HCEC 1CT (cell line): Measurements from ENCODE around the gene TRAPPC12.
"Not testable (repeated sequence)": the region's sequence is repeated elsewhere in the genome, so short reads cannot be mapped to it uniquely, and the experiment has no call there.

ENCODE experiments used
- DNase-seq: peaks from one replicate; pipeline ENCODE4 v3.0.0-alpha.2; 2017

Gene TRAPPC12

DNA sequence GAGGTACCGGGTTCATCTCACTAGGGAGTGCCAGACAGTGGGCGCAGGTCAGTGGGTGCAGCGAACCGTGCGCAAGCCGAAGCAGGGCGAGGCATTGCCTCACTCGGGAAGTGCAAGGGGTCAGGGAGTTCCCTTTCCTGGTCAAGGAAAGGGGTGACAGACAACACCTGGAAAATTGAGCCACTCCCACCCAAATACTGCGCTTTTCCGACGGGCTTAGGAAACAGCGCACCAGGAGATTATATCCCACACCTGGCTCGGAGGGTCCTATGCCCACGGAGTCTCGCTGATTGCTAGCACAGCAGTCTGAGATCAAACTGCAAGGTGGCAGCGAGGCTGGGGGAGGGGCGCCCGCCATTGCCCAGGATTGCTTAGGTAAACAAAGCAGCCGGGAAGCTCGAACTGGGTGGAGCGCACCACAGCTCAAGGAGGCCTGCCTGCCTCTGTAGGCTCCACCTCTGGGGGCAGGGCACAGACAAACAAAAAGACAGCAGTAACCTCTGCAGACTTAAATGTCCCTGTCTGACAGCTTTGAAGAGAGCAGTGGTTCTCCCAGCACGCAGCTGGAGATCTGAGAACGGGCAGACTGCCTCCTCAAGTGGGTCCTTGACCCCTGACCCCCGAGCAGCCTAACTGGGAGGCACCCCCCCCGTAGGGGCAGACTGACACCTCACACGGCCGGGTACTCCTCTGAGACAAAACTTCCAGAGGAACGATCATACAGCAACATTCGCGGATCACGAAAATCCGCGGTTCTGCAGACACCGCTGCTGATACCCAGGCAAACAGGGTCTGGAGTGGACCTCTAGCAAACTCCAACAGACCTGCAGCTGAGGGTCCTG, 9.9 kb upstream of the TRAPPC12 start:
- DNase-seq, result not testable (repeated sequence)

DNA sequence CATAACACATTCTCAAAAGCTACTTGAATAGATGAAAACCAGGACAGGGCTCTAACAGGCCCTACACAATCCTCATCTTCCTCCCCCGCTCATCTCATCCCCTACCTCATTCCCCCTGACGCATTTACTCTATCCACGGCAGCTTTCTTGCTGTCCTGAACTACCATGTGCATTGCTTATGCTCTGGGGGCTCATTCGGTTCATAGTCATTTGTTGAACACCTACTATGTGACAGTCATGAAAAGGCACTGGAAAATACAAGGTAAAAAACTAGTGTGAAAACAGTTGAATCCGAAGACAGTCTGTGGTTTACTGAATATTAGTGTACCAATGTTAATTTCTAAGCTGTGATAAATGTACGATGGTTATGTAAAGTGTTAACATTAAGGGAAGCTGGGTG, 2.7 kb upstream of the TRAPPC12 start:
- DNase-seq, result no peak

DNA sequence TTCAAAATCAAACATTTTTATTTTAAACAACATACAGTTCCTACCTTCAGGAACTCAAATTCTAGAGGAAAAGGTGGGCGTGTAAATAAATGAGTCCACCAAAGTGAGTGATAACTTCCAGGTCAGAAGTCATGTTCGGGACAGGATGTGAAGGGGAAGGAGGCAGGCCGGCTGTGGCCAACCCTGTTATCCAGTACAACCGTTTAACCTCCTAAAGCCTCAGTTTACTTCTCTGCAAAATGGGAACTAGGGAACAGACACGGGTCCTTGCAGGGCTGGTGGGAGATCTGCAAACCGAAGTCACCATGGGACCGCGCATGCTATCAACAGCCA, 2.2 kb upstream of the TRAPPC12 start:
- DNase-seq, result peak; percentile 57

DNA sequence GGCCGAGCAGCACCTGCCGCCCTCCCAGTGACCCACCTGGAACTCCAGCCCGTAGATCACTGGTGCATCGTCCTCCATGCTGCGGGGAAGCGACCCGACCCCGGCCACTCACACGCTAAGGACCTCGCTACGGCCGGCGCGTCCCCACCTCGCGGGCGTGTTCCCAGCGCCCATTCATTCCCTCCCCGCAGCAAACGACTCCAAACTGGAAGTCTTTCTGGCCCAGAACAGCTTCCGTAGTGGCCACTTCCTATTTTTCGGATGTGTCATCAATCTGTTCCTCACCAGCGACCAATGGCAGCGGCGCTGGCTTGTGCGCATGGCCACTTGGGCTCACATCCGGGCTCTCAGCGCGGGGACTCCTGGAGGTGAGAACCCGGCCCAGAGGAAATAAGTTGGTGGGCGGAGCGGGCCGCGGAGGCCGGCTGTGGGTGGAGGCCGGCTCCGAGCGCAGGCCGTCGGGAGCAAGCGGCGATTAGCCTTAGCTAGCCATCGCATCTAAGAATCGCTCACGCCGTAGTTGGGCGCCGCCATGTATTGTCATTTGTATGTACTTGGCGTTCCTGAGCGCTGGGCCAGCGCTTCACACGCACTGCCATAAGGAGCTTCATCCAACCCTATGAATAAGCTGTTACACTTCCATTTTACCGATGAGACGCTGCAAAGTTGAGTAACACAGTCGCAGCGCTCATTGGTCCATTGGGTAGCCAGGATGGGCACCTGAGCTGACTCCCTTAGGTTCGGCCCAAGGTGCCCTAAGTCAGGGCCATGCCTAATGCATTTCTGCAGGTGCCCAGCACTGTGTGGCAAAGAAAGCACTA, 1.7 kb upstream of the TRAPPC12 start, which contains the start of gene EIPR1:
TSS of gene EIPR1 (minus strand) at position 207 of the 821 bp plus-strand sequence. CDS start at position 78, 129 bp downstream.
- DNase-seq, result peak; percentile 99

DNA sequence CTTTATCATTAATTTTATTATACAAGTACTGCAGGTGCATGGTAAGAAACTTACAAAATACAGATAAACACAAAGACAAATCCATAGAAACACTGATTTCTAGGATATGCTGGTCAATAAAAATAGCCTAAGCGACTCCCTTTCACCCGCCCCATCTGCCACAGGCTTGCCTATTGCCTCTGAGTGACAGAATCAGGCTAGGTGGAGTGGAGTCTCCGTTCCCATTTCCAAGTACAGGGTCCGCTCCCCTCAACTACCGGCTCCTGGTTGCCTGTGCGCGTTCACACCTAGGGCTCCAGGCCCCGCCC, 201 bp upstream of the TRAPPC12 start:
- DNase-seq, result no peak

DNA sequence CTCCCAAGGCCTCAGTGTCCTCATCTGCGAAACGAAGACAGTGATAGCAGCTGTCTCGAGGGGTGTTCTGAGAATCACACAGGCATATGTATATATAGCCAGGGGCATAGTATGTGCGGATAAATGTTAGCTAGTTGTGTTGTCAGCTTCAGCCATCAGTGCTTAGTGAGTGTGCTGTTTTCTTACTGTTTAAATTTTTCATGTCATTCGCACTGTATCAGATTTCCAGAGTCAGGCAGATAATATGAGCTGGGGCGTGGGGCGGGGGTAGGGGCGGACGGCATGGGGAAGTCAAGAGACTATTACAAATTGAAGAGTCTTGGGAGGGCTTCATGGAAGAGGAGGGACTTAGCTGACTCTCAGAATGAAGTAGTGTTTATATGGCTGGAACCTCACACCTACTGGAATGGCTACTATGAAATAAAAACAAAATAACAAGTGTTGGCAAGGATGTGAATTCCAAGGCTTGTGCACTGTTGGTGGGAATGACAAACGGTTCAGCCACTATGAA, 7.0 kb downstream of the TRAPPC12 start:
- no peak for DNase-seq

DNA sequence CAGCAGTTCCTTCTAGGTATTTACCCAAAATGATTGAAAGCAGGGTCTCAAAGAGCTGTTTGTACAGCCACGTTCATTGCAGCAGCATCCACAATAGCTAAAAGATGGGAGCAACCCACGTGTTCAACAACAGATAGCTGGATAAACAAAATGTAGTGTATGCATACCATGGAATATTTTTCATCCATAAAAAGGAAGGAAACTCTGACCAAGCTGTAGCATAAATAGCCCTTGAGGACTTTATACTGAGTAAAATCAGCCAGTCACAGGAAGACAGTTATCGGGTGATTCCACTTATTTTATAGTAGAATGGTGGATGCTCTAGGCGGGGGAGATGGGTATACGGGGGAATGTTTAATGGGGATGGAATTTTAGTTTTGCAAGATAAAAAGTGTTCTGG, 7.5 kb downstream of the TRAPPC12 start:
- DNase-seq, result no peak

DNA sequence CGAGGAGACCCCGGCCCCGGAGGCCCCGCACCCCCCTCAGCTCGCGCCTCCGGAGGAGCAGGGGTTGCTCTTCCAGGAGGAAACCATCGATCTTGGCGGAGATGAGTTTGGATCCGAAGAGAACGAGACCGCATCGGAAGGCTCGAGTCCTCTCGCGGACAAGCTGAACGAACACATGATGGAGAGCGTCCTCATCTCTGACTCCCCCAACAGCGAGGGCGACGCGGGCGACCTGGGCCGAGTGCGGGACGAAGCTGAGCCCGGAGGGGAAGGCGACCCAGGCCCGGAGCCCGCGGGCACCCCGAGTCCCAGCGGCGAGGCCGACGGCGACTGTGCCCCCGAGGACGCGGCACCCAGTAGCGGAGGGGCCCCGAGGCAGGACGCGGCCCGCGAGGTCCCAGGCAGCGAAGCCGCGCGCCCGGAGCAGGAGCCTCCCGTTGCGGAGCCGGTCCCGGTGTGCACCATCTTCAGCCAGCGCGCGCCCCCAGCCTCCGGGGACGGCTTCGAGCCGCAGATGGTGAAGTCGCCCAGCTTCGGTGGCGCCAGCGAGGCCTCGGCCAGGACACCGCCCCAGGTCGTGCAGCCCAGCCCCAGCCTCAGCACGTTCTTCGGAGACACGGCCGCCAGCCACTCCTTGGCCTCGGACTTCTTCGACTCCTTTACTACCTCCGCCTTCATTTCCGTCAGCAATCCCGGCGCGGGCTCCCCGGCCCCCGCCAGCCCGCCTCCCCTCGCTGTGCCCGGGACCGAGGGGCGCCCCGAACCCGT, 8.3 kb downstream of the TRAPPC12 start:
- DNase-seq, result no peak

DNA sequence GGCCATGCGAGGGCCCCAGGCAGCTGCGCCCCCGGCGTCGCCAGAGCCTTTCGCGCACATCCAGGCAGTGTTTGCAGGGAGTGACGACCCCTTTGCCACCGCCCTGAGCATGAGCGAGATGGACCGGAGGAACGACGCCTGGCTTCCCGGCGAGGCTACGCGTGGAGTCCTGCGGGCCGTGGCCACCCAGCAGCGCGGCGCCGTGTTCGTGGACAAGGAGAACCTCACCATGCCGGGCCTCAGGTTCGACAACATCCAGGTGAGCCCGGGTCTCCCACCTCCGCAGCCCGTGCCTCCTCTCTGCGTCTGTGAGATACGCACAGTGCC, 8.9 kb downstream of the TRAPPC12 start:
- DNase-seq, result no peak

DNA sequence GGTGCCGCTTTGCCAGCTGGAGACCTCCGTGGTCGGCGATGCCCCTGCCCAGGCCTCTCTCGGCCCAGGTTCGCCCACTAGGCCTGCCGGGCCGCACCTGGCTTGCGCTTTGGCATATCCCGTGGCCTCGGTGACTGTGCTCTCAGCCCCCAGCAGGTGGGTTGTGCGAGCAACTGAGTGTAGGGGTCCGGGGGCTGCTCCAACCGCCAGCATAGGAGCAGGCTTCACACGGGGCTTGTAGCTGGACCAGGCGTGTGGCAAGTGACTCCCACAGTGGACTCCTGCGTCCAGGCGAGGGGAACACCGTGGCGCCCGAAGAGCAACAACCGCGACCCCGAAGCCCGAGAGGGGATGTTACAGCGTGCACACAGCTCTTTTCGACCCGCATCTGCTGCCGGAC, 9.7 kb downstream of the TRAPPC12 start:
- no peak for DNase-seq

DNA sequence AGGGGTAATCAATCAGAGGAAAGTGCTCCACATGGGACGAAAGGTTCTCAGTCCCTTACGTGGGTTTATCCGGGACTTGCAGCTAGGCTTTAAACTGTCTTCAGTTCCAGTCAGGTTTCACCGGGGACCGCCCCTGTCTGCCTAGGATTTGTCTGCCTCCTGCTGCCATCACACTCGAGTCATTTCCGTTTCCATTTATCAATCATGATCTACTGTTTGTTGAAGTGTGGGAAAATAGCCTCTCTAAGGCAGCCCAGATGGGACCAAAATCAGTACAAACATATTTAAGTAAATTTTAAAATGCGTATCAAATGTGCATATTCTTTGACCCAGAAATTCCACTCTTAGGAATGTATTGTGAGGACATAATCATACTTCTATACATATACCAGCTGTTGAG, 10.5 kb downstream of the TRAPPC12 start:
- no peak for DNase-seq

DNA sequence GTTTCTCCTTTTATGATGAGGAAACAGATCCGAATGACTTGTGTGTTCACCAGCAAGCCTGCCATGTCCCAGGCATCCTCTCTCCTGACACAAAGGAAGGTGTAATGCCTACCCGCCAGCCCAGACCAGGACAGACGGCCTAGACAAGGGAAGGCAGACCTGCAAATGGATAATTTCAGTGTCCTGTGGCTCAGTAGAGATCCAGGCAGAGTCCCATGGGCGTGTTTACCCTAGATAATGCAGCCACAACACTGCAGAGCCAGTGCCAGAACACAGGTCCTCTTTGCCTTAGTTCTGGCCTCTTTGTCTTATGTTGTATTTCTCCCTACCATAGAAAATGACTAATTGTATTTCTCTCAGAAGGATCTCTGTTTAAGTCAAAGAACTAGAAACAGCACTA, 12.7 kb downstream of the TRAPPC12 start:
- no peak for DNase-seq

DNA sequence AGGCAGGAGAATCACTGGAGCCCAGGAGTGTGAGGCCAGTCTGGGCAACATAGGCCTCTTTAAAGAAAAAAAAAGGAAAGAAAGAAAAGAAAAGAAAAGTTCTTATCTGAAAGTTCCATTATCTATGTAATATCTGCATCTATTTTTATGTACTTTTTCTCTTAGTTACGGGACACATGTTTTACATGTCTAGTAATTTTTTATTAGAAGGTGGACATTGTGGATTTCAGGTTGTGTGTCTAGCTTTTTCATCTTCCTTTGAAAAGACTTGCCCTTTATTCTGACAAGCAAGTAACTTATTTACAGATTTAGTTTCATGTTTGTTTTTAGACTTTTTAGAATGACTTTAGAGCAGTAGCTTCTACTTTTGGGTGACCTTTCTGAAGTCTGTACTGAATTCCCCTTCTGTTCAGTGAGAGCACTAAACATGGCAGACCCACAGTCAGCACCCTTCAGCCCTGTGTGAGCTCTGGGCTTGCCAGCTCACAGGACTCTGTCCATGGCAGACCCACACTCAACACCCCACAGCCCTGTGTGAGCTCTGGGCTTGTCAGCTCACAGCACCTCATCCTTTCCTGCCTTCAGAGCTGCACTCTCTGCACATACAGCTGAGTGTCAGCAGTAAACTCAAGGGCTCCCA, 17.5 kb downstream of the TRAPPC12 start:
- no peak for DNase-seq

DNA sequence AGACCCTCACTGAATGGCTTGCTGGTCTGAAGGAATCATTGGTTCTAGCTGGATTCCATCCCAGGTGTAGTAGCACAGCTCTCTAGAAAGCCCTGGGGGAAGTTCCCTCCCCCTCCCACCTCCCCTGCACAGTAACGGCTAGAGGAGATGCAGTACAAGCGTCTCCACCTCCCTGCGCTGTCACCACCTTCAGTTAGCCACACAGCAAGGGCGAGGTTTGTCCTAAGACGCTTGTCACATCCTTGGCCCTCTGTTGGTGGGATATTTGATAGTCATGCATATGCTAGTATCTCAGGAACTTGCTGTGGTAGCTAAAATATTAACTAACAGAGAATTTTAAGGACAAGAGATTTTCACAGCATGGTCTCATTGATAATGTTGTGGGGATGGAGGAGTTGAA, 19.4 kb downstream of the TRAPPC12 start:
- DNase-seq, result no peak

DNA sequence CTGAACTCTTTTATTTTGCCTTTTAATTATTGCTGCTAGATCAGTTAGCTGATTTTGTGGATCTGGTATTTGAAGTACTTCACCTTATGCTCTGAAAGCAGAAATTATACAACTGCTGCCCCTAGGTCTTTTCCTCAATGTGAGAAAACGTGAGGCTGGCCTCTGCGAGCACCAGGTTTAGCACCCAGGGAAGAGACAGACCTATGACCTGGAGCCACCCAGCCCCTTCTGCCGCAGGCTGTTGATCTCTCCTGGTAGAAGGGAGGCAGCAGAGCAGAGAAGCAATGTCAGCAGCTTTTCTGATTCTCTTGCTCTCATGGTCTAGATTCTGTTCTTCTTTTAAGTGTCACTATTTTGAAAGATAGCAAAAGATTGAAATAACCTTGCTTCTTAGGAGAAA, 19.9 kb downstream of the TRAPPC12 start:
- no peak for DNase-seq

DNA sequence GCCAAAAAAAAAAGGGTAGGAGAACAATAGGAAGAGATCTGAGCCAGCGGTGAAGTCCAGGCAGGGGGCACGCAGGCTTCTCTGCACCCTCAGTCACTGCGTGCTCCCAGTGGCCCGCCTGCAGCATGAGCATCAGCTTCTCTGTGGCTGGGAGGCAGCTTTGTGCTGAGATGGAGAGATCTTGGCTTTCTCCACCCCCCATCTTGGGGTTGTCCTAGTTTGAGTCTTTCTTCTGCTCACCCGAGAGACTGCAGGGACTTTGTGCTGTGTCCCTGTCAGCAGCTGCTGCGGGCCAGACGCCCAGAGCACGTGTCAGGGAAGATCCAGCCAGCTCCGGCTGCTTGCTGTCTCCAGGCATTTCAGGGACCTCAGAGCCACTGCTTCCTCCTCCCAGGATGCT, 20.3 kb downstream of the TRAPPC12 start:
- DNase-seq, result no peak

DNA sequence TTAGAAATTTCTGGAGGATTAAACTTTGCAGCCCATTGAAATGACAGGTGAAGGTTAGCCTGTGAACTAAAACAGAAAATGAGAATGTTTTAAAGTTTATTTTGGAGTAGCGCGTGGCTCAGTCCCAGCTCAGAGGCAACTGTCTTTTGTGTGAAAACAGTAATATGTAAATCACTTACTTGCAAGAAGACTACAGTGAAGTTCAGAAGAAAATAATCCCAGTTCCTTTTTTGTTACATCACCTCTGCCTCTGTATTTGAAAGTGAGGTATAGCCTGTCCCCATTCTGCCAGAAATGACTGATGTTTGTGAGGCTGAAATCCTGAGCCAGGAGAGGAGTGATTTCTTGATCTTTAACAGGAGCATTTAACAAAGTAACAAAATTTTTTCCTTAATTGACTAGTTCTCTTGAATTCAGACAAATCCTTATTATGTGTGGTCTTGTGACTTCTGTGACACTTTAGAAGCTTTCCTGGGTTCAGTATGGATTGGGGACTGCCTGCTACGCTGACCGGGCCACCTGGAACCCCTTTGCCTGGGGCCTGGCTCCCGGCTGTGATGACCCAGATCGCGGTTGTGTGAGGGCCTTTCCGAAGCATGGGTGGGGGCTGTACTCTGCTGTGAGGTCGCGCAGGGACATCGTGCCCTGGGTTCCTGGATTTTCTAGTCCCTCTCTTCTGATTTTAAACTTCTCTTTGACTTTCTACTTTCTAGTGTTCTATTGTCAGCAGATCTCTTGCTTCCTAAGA, 24.3 kb downstream of the TRAPPC12 start:
- no peak for DNase-seq

DNA sequence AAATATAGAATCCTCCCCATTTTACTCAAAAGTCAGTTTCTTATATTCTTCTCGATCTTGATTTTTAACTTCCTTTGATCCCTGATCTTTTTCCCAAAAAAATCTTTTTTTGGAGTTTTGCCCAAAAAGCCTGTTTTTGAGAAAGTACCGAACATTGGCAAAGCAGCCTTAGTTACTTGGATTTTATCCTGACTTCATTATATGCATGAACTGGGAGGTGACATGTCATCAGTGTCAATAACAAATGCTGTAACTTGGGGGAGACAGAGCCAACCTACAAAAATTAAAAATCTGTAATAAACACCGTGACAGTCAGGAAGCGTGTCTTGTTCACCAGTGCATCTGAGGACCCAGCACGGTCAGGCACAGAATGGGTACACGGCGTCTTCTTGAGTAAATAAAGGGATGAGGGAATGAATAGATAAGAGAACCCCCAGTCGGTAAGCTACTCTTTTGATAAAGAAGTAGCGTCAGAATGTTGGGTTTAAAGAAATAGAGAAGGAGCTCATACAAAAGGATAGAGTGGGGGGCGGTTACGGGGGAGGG, 24.9 kb downstream of the TRAPPC12 start:
- no peak for DNase-seq

DNA sequence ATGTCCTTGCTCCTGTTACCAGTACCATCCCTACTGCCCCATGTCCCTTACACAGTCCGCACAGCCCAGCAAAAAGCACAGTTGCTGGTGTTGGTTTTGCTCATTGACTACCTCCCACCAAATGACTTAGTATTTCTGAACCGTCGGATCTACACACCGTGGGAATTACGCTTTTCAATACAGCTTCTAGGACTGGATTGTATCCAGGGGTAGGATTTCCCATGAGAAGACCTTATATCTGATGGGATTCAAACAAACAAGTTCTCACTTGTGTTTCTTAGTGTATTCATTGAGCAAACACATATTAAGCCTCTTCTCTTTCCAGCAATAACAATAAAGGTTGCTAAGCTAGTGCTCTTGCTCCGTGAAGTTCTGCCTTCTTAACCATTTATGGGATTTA, 25.8 kb downstream of the TRAPPC12 start:
- no peak for DNase-seq

DNA sequence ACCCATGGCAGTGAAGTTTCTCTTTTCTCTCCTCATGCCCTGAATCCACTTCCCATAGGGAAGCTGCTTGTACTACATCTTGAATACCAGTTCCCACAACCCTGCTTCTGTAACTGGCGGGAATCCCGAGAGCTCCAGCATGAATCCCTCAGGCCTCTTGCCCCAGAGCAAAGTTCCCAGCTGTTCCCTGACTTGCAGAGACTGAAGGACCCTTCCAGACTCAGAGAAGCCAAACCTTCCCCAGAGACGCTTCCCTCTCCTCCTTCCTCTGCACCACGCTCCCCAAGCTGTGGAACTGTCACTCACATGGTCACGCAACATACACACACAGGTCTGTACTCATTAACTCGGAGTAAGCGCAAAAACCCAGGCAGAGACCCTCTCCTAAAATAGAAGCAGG, 26.4 kb downstream of the TRAPPC12 start:
- no peak for DNase-seq

DNA sequence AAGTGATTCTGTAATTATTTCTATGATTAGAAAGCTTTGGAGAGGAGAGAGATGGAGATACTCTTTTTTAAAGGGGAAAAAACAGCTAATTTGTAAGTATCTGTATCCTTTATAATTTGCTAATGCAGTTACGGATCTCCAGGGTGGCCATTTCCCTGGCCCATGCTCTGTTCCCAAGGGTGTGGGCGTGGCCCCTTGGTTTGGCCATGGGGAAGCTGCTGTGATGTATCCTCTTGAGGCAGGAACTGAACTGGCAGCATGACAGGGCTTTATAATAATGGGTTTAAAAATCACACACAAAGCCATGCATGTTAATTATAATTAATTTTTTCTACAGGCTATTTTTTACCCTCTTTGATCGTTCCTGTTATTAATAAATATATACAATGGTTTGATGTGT, 27.0 kb downstream of the TRAPPC12 start:
- DNase-seq, result no peak

DNA sequence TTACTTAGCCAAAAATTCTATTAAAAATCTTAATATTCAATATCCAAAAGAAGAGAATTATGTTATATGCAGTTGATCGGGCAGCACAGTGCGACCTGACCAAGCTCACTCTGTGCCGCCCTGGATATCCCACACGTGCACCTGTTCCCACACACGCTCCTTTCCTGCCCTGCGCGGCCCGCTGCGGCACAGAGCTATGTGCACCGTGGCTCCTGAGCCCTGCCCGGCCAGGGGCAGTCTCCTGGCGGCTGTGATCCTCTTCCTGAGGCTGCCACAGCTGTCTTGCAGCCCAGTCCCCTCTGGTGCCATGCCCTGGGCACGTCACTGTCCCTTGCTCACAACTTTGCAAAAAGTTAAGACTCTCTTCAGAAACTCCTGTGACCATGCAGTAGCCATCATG, 29.3 kb downstream of the TRAPPC12 start:
- no peak for DNase-seq
